Retinal pigment epithelial cell (primary cell): Measurements from ENCODE around the gene HOXA3.

Experiments used
- DNase-seq: peaks from one replicate; pipeline ENCODE4 v3.0.0-alpha.2; 2010; ENCODE audit warnings: low read depth
- H3K4me3 ChIP-seq: 2 replicates; pipeline ENCODE4 v1.5.1; 2011; ENCODE audit warnings: mild to moderate bottlenecking, low read length, control low read depth, moderate library complexity
- TF ChIP-seq, protein P1 (sequence below): conservative IDR thresholded peaks from 2 replicates; pipeline ENCODE4 v1.5.1; 2011; ENCODE audit warnings: low read depth, low read length, control low read depth, inconsistent platforms

HOXA3 gene

DNA sequence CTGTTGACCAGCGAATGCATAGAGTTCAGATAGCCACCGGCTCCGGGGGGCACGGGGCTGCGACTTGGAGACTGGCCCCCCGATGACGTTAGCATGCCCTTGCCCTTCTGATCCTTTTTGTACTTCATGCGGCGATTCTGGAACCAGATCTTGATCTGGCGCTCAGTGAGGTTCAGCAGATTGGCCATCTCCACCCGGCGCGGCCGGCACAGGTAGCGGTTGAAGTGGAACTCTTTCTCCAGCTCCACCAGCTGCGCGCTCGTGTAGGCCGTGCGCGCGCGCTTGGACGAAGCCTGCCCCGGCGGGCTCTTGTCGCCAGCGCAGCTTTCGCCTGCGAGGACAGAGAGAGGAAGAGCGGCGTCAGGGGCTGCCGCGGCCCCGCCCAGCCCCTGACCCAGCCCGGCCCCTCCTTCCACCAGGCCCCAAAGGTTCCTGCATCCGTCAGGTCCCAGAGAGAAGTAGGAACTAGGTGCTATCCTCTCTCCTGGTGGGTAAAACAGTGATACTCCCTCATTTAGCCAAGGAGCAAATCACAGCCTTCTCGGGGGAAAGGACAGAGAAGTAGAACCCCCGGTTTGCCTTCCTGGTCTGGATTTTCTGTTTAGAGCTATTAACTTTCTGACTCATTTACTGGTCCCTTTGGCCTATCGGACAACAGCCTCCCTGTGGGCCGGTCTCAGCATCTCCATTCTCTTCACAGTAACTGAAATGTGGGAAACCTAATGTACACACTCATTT is 43.8 kb downstream of the HOXA3 start:
- TF ChIP-seq, protein P1, sequence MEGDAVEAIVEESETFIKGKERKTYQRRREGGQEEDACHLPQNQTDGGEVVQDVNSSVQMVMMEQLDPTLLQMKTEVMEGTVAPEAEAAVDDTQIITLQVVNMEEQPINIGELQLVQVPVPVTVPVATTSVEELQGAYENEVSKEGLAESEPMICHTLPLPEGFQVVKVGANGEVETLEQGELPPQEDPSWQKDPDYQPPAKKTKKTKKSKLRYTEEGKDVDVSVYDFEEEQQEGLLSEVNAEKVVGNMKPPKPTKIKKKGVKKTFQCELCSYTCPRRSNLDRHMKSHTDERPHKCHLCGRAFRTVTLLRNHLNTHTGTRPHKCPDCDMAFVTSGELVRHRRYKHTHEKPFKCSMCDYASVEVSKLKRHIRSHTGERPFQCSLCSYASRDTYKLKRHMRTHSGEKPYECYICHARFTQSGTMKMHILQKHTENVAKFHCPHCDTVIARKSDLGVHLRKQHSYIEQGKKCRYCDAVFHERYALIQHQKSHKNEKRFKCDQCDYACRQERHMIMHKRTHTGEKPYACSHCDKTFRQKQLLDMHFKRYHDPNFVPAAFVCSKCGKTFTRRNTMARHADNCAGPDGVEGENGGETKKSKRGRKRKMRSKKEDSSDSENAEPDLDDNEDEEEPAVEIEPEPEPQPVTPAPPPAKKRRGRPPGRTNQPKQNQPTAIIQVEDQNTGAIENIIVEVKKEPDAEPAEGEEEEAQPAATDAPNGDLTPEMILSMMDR = no peak
- DNase-seq = no peak
- H3K4me3 ChIP-seq = no peak overlapping the region

DNA sequence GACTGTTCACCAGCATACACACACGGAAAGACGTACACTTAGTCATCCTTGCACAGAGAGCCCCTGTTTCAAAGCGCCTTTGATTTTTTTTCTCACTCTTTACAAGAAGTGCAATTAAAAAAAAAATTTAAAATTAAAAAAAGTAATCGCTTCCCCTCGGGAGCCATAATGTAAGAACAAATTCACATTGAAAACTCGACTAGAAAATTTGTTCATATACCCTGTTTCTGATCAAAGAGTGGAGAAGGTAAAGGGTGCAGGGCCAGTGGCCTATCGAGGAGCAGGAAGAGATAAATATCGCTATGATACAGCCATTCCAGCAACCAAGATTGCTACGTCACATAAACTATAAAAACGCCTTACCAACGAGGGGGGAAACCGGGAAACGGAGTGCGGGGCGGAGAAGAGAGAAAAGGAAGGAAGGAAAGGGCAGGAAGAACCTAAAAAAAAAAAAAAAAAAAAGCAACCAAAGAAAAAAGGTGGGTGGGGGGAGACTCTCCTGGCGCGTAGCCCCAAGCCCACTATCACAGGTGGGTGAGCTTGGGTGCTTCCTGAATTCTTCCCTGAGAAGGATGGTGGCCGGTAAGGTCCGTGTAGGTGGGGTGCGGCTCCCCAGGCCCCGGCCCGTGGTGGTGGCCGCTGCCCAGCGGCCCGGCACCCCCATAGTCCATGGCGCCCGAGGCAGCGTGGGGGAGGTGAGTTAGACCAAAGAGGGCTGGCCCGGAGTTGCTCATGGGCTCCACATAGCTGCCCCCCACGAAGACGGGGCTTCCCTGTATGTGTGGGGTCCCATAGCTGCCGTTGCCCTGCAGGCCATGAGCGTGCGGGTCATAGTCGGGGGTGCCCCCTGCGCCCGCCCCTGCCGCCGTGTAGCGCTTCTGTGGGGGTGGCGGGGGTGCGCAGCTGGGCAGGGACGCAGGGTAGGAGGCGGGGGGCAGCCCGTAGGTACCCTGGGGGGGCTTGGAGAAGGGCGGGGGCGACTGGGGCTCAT is 44.7 kb downstream of the HOXA3 start:
- TF ChIP-seq, protein P1 = no peak
- no peak overlapping the region for H3K4me3 ChIP-seq
- DNase-seq = no peak

DNA sequence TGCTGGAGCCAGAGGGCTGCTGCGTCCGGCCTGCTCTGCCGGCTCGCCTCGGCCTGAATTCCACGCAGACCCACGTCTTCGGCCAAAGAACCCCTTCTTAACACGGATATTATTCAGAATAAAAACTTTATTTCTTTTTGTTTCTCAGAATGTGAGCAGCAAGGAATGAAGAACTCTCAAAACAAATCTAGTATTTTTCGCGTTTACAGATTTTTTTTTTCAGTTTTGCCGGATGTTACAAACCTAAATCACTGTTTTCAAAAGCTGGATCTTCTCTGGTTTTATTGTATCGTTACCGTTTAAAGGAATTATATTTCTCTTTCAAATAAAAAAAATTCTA is 45.5 kb downstream of the HOXA3 start:
- TF ChIP-seq, protein P1 = no peak
- DNase-seq = no peak
- no peak overlapping the region for H3K4me3 ChIP-seq

DNA sequence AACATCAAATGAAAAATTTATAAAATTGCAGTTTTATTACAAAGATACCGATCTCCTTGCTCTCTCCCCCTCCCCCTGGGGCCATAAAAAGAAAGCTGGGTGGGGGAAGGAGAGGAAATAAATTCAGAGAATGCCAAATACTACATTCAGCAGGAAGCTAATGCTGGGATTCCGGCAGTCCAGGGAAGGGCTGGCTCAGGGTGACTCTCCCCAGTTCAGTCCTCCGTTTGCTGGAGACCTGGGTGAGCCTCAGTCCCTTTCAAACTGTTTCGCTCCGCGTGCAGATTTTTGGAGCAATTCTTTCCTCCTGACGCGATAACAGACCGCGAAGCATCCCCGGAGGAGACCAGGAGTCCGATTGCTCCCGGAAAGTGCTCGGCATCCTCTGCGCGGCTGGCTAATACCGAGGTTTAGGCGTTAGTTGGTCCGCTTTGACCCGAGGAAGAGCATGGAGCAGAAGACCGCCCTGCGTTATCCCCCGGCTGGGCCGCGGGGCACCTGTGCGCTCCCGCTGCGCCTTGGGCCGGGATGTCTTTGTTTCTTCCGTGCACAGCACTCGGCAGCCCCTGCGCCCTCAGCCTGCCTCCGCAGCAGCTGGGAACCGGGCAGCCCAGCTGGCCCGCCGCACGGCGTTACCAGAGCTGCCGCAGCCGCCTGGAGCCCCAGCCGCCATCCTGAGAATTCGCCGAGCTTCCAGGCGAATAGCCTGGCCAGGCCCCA is 46.0 kb downstream of the HOXA3 start:
- DNase-seq = no peak
- H3K4me3 ChIP-seq = no peak overlapping the region
- TF ChIP-seq, protein P1 = no peak

DNA sequence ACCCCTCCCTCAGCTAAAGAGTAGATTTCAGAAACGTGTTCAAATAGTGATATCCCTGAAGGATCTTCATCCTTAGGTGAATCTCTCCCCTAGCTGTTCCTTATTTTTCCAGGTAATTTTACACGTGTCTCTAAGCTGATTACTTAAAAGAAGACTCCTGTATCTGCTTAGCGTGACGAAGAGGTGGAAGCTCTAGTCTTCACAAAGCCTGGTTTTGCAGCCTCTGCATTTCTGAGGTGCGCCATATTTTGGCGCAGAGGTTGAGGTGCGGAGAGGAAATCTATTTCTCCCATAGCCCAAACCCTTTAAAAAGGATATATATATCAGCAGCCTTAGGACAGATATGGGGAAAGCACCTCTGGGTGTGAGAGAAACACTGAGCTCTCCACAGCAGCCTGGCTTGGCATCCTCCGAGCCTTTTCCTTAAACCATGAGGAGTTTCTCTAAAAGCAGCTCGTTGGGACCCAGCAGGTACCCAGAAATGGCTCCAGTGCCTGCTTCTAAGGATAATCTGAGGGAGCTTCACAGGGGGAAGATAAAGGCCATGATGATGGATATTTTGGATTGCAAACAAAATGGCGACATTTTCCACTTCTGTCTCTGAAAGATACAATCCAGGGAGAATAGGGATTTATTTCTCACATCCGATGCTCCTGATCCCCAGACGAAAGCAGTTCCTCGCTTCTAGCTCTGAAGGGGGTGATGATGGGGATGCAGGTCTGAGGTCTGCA is 46.9 kb downstream of the HOXA3 start:
- DNase-seq = no peak
- TF ChIP-seq, protein P1 = no peak
- H3K4me3 ChIP-seq = no peak overlapping the region

DNA sequence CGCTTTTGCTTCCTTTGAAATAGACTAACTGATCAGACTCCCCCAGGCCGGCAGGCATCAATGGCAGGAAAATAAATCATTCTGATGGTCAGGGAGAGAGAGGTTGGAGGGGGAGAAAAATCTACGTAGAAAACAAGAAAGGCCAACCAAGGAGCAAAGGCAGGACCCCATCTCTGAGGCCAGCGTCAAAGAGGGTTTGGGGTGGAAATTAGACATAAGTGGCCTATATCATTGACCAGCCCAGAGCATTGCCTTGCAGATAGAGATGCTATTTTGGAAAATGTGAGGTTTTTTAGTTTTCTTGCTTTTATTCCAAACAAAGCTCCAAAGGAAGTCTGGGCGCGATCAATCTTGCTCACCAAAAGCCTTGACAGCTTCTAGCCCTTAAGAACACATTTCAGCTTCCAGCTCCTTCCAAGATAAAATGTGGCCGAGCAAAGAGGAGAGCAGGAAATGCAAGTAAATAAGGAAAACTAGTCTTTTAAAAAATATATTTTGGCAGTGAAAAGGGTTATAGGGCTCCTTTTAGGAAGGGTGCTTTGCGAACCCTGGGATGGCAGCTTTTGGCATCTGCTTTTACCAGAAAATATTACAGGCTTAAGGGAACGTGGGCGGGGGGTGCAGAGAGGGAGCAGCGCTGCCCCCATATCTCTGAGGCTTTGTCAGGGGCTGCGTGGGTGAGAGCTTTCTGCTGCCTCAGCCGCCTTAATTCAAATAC is 47.9 kb downstream of the HOXA3 start:
- no peak overlapping the region for H3K4me3 ChIP-seq
- TF ChIP-seq, protein P1 = no peak
- no peak for DNase-seq
